A549 treated with GW870086 at 1 μM for 4 hours (cell line): ENCODE data around the gene TMEM150B. TPM values are rescaled to one million over a fixed set of nuclear protein-coding genes. Genes with fewer than 3 reads are reported as not detected.

Source experiments
- total RNA-seq: library from RNA; stranded (reverse); fragments of 200-300 nt; extraction: Qiagen RNA extraction; gene quantifications from 5 replicates; pipeline ENCODE4 v1.2.3, GENCODE V29; 2022; ENCODE audit warnings: low read depth

The TMEM150B gene, protein sequence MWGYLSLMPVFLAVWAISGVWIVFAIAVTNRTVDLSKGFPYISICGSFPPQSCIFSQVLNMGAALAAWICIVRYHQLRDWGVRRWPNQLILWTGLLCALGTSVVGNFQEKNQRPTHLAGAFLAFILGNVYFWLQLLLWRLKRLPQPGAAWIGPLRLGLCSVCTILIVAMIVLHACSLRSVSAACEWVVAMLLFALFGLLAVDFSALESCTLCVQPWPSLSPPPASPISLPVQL
- not detected in 5 replicates for total RNA-seq

DNA sequence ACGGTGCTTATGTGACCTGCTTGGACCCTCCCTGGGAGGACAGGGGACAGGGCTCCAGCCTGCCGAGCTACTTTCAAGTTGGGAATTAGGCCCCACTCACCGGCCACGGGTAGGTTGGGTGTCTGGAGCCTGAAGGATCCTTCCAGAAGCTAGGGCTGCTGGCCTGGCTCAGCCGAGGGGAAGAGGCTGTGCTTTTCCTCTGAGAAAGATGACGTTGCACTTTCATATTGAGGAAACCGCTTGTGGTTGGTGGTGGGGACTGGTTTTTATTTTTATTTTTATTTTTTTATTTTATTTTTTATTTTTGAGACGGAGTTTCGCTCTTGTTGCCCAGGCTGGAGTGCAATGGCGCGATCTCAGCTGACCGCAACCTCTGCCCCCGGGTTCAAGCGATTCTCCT is at the start of gene TMEM150B:
TMEM150B (minus strand) TSS at position 170 of the 400 bp plus-strand sequence. CDS start 4,305 bp downstream, outside the sequence.

DNA sequence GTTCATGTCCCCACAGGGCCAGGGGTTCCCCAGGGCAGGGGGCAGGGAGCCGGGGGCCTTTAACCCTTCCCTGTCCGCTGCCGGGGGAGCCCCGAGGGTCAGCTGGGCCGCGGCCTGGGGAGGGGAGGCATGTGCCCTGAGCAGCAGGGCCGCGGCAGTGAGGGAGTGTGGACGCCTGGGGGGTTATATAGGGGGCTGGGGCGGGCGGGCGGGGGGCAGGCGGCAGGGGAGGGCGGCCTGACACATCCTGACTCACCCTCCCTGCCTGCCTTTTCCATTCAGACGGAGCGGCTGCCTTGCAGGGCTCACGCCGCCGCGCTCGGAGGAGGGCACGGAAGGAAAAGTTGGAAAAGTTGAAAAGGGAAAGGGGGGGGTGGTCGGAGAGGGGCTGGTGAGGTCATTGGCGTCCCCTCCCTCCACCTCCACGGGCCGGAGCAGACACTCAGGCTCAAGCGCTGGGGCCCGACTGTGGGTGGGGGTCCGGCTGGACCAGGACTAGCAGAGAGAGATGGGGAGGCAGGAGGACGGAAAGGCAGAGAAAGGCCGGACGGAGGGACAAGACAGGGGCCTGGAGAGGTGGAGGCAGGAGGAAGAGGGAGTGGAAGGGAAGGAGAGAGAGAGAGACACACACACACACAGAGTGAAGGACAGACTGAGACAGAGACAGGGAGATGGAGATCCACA is 45.3 kb upstream of the TMEM150B start, which contains the start of gene IL11:
IL11 (minus strand) TSS at position 159 of the 684 bp plus-strand sequence; CDS start at position 6, 153 bp downstream.

DNA sequence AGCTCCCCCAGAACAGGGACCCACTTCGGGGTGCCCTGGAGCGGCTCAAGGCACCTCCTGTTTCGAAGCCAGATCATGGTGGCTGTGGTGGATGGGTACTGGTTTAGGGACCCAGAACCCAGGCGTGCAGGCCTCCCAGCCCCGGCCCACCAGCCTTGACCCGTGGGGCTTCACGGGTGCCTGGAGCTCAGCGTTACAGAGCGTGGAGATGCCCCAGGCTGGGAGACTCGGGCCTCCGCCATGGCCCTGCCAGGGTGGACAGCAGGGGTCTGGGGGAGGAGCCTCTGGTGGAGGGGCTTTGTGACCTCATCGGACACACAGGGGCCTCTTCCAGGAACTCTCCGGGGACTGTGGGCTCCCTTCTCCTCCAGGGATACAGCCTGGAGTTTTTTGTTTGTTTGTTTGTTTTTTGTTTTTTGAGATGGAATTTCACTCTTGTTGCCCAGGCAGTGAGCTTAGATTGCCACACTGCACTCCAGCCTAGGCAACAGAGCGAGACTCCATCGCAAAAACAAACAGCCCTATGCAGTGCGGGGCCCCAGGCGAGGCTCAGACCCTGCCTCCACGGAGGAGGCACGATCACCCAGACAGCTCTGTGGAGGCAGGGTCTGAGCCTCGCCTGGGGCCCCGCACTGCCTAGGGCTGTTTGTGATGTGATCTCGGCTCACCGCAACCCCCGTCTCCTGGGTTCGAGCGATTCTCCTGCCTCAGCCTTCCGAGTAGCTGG is 38.0 kb upstream of the TMEM150B start, which contains the start of gene GARIN5B:
GARIN5B (minus strand) TSS at position 271 of the 727 bp plus-strand sequence; CDS start at position 77, 194 bp downstream.

DNA sequence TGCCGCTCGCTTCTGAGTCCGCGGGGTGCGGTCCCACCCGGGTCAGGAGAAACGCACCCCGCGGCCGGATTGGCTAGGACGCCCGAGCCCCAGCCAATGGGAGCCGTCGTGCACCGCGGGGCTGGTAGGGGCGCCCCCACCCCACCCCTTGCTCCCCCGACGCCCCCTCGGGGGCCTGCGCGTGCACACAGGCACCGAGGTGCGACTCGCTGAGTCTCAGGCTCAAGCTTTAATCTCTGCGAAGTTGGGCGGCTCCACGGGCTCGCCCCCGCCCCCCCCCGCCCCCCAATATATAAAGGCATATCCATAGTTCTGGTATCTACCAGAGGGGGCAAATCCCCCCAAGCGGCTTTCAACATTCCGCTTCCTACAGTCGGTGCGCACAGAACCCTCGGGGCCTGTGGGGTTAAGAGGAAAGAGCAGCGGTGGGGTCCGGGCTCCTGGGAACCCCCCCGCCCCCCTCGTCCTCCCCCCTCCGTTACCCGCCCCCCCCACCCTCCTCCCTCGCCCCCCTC is 29.6 kb upstream of the TMEM150B start, which contains the start of gene COX6B2:
COX6B2 (minus strand) TSS at position 22 of the 515 bp plus-strand sequence. CDS start 198 bp downstream, outside the sequence.

DNA sequence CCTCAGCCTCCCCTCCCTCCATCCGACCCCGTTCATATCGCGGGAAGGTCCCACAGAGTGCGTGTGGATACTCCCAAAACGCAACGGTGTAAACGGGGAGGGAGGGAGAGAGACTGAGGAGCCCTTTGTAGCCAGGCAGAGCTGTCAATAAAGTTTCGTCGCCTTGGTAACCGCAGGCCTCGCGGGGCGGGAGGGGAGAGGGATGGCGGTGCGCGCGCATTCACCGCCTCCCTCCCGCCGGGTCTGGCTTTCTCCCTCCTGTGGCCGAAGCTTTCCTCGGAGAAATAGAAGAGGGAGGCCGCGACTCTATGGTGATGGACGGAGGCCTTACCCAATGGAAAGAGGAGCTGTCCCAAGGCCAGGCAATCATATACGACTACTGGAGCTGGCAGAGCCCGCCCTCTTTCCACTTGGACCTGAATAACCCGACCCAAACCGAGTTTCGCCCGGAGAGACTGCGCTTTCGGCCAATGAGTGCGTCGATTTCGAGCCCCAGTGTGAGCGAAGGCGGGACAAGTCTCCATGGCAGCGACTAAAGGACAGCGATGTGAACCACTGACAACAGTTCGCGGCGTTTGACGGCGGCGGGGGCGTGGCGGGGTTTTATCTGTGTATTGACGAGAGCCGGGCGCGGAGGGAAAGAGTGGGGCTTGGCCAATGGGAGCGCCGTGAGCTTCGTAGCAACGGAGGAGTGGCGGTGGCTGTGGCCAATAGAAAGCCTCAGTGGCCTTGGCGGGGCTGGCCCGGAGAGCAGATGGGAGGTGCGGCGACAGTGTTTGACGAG is 14.2 kb upstream of the TMEM150B start, which contains the start of gene KMT5C:
KMT5C (plus strand) TSS at position 772 of the 784 bp plus-strand sequence. CDS start 2,061 bp downstream, outside the sequence.

DNA sequence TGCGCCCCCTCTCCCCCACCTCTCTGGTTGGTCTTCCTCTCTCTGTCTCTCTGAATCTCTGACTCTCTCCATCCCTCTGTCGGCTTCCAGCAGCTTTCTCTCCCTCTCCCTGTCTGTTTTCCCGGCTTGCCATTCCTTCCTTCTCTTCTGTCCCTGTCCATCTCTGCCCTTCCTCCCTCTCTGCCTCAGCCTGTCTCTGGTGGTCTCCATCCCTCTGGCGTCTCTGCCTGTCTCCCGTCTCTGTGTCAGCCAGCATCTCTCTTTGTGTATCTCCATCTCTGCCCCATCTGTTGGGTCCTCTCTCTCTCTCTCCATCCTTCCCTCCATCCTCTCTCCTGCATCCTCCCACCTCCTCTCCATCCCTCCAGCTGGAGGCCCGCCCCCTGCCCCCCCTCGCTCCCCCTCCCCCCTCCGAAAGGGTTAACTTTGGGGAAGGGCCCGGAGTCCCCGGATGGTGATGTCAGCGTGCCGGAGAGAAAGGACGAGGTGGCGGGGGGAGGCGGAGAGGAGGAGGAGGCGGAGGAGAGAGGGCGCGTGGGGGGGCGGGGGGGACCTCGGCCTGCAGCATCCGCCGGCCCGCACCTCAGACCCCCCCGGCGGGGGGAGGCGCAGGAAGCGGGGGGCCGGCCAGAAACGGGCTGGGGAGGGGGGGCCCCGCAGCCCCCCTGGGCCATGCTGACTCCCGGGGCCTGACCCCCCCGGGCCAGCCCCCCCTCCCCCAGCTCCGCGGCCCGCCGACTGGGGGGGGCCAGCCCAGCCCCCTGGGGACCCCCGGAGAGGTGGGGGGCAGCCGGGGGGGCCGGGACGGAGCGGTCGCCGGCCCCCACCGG is 41.4 kb downstream of the TMEM150B start, which contains the start of gene BRSK1:
BRSK1 (plus strand) TSS at position 450 of the 830 bp plus-strand sequence. CDS start 446 bp downstream, outside the sequence.

DNA sequence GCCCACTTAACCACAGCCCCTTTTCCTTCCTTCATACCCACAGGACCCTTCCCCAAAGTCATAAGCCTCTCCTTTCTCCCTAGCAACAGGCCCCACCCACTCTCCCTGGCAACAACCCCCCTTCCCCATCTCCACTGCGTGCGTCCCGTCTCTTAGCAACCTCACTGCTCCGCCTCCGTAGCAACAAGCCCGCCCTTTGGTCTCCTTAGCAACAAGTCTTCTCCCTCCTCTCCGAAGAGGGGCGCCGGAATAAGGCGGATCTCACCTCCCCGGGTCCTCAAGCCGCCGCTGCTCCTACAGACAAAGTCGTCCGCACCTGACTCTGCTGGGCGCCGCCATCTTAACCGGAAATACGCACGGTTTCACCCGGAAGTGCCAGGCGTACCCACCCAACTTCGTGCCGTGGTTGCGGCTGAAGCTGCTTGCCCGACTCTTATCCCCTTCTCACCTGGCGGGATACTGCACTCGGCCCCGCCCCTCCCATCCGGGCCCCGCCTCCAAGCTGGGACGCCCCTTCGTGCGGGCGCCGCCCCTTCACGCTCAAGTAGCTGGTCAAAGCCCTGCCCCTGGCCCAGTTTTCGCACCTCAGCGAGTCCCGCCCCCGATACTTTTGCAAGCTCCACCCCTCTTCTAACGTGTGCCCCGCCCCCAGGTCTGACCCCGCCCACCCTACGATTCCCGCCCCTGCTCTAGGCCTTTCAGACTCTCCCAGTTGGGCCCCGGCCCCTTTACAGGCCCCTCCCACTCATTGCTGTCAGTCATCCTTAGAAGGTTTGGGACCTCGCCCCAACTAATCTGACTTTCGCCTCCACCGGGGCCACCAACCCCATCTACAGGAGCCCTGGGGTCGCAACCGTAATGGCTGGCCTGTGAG is 45.1 kb downstream of the TMEM150B start, which contains the start of gene HSPBP1:
HSPBP1 (minus strand) TSS at position 341 of the 874 bp plus-strand sequence. CDS start 502 bp downstream, outside the sequence.

Other genes starting within 250 kb of the TMEM150B start
- 5.0 to 6.5 TPM (median 5.9 TPM) in 5 replicates for gene EPS8L1, start 249.5 kb downstream of the TMEM150B start, total RNA-seq
- 55.9 to 88.0 TPM (median 82.4 TPM) in 5 replicates for gene PPP1R12C, start 207.7 kb downstream of the TMEM150B start, total RNA-seq
- 115 to 148 TPM (median 130 TPM) in 5 replicates for gene TNNT1, start 176.1 kb downstream of the TMEM150B start, total RNA-seq
- 5.9 to 9.6 TPM (median 8.0 TPM) in 5 replicates for gene TNNI3, start 167.6 kb downstream of the TMEM150B start, total RNA-seq
- 3.7 to 7.7 TPM (median 5.7 TPM) in 5 replicates for gene DNAAF3, start 158.7 kb downstream of the TMEM150B start, total RNA-seq
- 1.9 to 4.8 TPM (median 4.0 TPM) in 5 replicates for gene SYT5, start 145.1 kb downstream of the TMEM150B start, total RNA-seq
- 2.7 to 5.3 TPM (median 5.1 TPM) in 5 replicates for gene PTPRH, start 115.8 kb downstream of the TMEM150B start, total RNA-seq
- 3.1 to 5.3 TPM (median 4.1 TPM) in 5 replicates for gene TMEM86B, start 96.6 kb downstream of the TMEM150B start, total RNA-seq
- gene PPP6R1, start 66.3 kb downstream of the TMEM150B start, total RNA-seq = 84.5 to 118 TPM (median 109 TPM) in 5 replicates
- 120 to 145 TPM (median 138 TPM) in 5 replicates for gene HSPBP1, start 45.2 kb downstream of the TMEM150B start, total RNA-seq
- gene BRSK1, start 41.3 kb downstream of the TMEM150B start, total RNA-seq = 2.5 to 4.3 TPM (median 4.1 TPM) in 5 replicates
- gene KMT5C, start 14.5 kb upstream of the TMEM150B start, total RNA-seq = 3.7 to 7.5 TPM (median 5.9 TPM) in 5 replicates
- gene COX6B2, start 29.4 kb upstream of the TMEM150B start, total RNA-seq = 0.57 to 1.2 TPM (median 0.81 TPM) in 5 replicates
- 0.08 to 0.33 TPM (median 0.13 TPM) in 5 replicates for gene GARIN5B, start 37.9 kb upstream of the TMEM150B start, total RNA-seq
- gene IL11, start 45.1 kb upstream of the TMEM150B start, total RNA-seq = 14.5 to 19.3 TPM (median 18.6 TPM) in 5 replicates
- gene TMEM190, start 51.5 kb upstream of the TMEM150B start, total RNA-seq = 0.94 to 2.2 TPM (median 1.7 TPM) in 5 replicates
- gene TMEM238, start 59.0 kb upstream of the TMEM150B start, total RNA-seq = 2.8 to 9.2 TPM (median 7.0 TPM) in 5 replicates
- 2,491 to 3,078 TPM (median 2,623 TPM) in 5 replicates for gene RPL28, start 60.6 kb upstream of the TMEM150B start, total RNA-seq
- gene UBE2S, start 82.4 kb upstream of the TMEM150B start, total RNA-seq = 343 to 483 TPM (median 443 TPM) in 5 replicates
- gene SHISA7, start 118.0 kb upstream of the TMEM150B start, total RNA-seq = not detected in 5 replicates
- gene ISOC2, start 136.3 kb upstream of the TMEM150B start, total RNA-seq = 51.3 to 61.4 TPM (median 58.4 TPM) in 5 replicates
- not detected in 5 replicates for gene C19orf85, start 139.4 kb upstream of the TMEM150B start, total RNA-seq
- 4.5 to 7.2 TPM (median 6.7 TPM) in 5 replicates for gene ZNF628, start 151.3 kb upstream of the TMEM150B start, total RNA-seq
- 34.8 to 57.0 TPM (median 55.0 TPM) in 5 replicates for gene NAT14, start 159.8 kb upstream of the TMEM150B start, total RNA-seq
- gene SSC5D, start 163.1 kb upstream of the TMEM150B start, total RNA-seq = 0.35 to 0.82 TPM (median 0.57 TPM) in 5 replicates
- gene SBK2, start 211.8 kb upstream of the TMEM150B start, total RNA-seq = 1.3 to 2.3 TPM (median 1.8 TPM) in 5 replicates
- gene SBK3, start 220.2 kb upstream of the TMEM150B start, total RNA-seq = 1.3 to 1.9 TPM (median 1.6 TPM) in 5 replicates